ENCODE results near the gene FASTKD3. TPM values are rescaled to one million over a fixed set of nuclear protein-coding genes. Genes with fewer than 3 reads are reported as not detected.
A peak's percentile ranks its signal among the peaks of the same experiment; 100 is the strongest.

FASTKD3 gene
- total and polyA plus RNA-seq, 2 experiments from 2014 or later: 14.7 to 22.4 TPM

DNA sequence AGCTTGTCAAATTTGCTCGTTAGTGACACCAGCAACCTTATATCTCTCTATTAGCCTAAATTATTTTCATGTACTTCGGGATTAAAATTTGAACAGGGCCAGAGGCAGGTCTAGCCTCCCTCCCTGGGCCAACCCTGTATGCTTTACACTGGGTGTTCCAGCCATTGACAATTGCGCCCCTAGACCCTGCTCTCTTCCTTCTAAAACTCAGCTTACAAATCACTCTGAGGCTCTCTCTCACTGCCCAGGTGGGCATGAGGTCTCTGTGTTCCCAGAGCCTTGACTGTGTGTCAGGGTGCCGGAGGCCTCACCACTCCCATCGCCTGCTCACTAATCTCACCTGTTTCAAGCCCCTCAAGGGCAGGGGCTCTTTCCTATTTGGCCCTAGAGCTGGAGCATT is 11.5 kb downstream of the FASTKD3 start:
- no peak for TF ChIP-seq EZH2 (IDR thresholded peaks at IDR 0.05; ENCODE audit: borderline replicate concordance)
- TF ChIP-seq, protein P1, sequence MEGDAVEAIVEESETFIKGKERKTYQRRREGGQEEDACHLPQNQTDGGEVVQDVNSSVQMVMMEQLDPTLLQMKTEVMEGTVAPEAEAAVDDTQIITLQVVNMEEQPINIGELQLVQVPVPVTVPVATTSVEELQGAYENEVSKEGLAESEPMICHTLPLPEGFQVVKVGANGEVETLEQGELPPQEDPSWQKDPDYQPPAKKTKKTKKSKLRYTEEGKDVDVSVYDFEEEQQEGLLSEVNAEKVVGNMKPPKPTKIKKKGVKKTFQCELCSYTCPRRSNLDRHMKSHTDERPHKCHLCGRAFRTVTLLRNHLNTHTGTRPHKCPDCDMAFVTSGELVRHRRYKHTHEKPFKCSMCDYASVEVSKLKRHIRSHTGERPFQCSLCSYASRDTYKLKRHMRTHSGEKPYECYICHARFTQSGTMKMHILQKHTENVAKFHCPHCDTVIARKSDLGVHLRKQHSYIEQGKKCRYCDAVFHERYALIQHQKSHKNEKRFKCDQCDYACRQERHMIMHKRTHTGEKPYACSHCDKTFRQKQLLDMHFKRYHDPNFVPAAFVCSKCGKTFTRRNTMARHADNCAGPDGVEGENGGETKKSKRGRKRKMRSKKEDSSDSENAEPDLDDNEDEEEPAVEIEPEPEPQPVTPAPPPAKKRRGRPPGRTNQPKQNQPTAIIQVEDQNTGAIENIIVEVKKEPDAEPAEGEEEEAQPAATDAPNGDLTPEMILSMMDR (IDR thresholded peaks at IDR 0.05; ENCODE audit: poor library complexity): no peak
- no peak for TF ChIP-seq EZH2phosphoT487 (IDR thresholded peaks at IDR 0.05; ENCODE audit: low read depth, severe bottlenecking, unreplicated experiment)
- Histone ChIP-seq H2AFZ (no peak overlapping the region), H3K4me3 (no peak overlapping the region), H3K36me3 (replicated peaks; ENCODE audit: insufficient read depth, low read depth) (no peaks in the 10 kb centered on the region), H4K20me1 (ENCODE audit: insufficient read depth, poor library complexity, severe bottlenecking) (no peaks in the 10 kb centered on the region), H3K4me1 (ENCODE audit: insufficient read depth) (no peaks in the 10 kb centered on the region), H3K4me2 (no peak overlapping the region), H3K9me3 (ENCODE audit: low read depth) (no peaks in the 10 kb centered on the region), H3K27me3 (no peaks in the 10 kb centered on the region), H3K27ac (no peak overlapping the region), H3K79me2 (no peaks in the 10 kb centered on the region), H3K9me2 (replicated peaks; ENCODE audit: insufficient read depth) (no peaks in the 10 kb centered on the region)
- DNase-seq (ENCODE audit: low spot score): no peak
- 80% methylated on average over 5 of the region's 5 CpGs for WGBS (ENCODE audit: low lambda C conversion rate, missing lambda C conversion rate)

DNA sequence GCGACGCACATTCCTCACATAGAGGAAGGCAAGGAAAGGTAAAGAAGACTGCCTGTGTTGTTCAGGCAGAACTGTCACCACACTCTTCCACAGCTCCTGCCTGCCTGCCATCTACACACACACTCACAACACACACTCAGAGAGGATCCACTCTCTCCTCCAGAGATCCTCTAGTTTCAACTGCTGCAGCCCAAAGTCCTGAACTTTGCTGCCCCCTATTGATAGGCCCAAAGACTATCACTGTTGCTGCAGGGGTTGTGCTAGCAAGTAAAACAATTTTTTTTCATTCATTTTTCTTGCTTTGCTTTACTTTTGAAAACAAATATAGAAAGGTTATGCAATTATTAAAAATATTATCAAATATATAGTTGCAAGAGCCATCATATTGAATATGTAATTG is 12.0 kb downstream of the FASTKD3 start:
- H3K27ac ChIP-seq: no peak overlapping the region
- 100% methylated on average over 2 of the region's 2 CpGs for WGBS (ENCODE audit: low lambda C conversion rate, missing lambda C conversion rate)
- no peaks in the 10 kb centered on the region for H3K9me2 ChIP-seq (replicated peaks; ENCODE audit: insufficient read depth)
- no peak overlapping the region for H2AFZ ChIP-seq
- H3K4me2 ChIP-seq: no peak overlapping the region
- no peaks in the 10 kb centered on the region for H4K20me1 ChIP-seq (ENCODE audit: insufficient read depth, poor library complexity, severe bottlenecking)
- TF ChIP-seq EZH2phosphoT487 (IDR thresholded peaks at IDR 0.05; ENCODE audit: low read depth, severe bottlenecking, unreplicated experiment): no peak
- no peak for TF ChIP-seq EZH2 (IDR thresholded peaks at IDR 0.05; ENCODE audit: borderline replicate concordance)
- TF ChIP-seq, protein P1 (IDR thresholded peaks at IDR 0.05; ENCODE audit: poor library complexity): peak; percentile 58
- DNase-seq (ENCODE audit: low spot score): peak; percentile 68
- no peaks in the 10 kb centered on the region for H3K36me3 ChIP-seq (replicated peaks; ENCODE audit: insufficient read depth, low read depth)
- no peaks in the 10 kb centered on the region for H3K79me2 ChIP-seq
- H3K4me3 ChIP-seq: no peak overlapping the region
- no peaks in the 10 kb centered on the region for H3K4me1 ChIP-seq (ENCODE audit: insufficient read depth)
- H3K27me3 ChIP-seq: no peaks in the 10 kb centered on the region
- H3K9me3 ChIP-seq (ENCODE audit: low read depth): no peaks in the 10 kb centered on the region

DNA sequence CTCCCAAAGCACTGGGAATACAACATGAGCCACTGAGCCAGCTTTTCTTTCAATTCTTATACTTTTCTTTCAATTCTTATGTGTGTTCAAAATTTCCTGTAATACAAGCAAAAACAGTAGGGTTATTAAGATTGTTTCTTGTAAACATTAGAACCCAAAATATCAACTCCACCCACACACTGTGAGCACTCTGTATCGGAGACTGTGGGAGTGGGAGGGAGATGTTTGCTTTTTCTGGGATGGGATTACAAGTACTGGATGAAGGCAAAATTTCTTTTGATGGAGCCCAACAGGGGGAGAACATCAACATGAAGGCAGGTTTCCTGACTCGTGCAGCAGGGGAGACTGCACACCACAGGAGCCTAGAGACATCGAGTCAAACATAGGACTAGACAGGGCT is 13.2 kb downstream of the FASTKD3 start:
- Histone ChIP-seq H3K9me3 (ENCODE audit: low read depth) (no peaks in the 10 kb centered on the region), H3K27ac (no peak overlapping the region), H3K4me2 (no peak overlapping the region), H3K4me1 (ENCODE audit: insufficient read depth) (no peaks in the 10 kb centered on the region), H3K36me3 (replicated peaks; ENCODE audit: insufficient read depth, low read depth) (no peaks in the 10 kb centered on the region), H3K27me3 (no peaks in the 10 kb centered on the region), H3K4me3 (no peak overlapping the region), H2AFZ (no peak overlapping the region), H3K9me2 (replicated peaks; ENCODE audit: insufficient read depth) (no peaks in the 10 kb centered on the region), H4K20me1 (ENCODE audit: insufficient read depth, poor library complexity, severe bottlenecking) (no peaks in the 10 kb centered on the region), H3K79me2 (no peaks in the 10 kb centered on the region)
- no peak for TF ChIP-seq EZH2 (IDR thresholded peaks at IDR 0.05; ENCODE audit: borderline replicate concordance)
- TF ChIP-seq, protein P1 (IDR thresholded peaks at IDR 0.05; ENCODE audit: poor library complexity): no peak
- TF ChIP-seq EZH2phosphoT487 (IDR thresholded peaks at IDR 0.05; ENCODE audit: low read depth, severe bottlenecking, unreplicated experiment): no peak
- 84% methylated on average over 3 of the region's 3 CpGs for WGBS (ENCODE audit: low lambda C conversion rate, missing lambda C conversion rate)
- no peak for DNase-seq (ENCODE audit: low spot score)

DNA sequence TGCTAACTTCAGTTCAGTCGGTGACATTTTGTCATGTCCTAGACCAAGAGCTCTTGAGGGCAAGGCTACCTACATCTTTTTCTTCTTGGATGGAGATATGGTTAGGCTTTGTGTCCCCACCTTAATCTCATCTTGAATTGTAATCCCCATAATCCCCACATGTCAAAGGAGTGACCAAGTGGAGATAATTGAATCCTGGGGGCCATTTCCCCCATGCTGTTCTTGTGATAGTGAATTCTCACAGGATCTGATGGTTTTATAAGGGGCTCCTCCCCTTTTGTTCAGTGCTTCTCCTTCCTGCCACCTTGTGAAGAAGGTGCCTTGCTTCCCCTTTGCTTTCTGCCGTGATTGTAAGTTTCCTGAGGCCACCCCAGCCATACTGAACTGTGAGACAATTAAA is 15.8 kb downstream of the FASTKD3 start:
- Histone ChIP-seq H3K27me3 (no peaks in the 10 kb centered on the region), H3K4me3 (no peak overlapping the region), H3K4me1 (ENCODE audit: insufficient read depth) (no peaks in the 10 kb centered on the region), H3K4me2 (no peak overlapping the region), H3K9me2 (replicated peaks; ENCODE audit: insufficient read depth) (no peaks in the 10 kb centered on the region), H3K79me2 (no peaks in the 10 kb centered on the region), H2AFZ (no peak overlapping the region), H3K9me3 (ENCODE audit: low read depth) (no peaks in the 10 kb centered on the region), H3K27ac (no peak overlapping the region), H3K36me3 (replicated peaks; ENCODE audit: insufficient read depth, low read depth) (no peaks in the 10 kb centered on the region), H4K20me1 (ENCODE audit: insufficient read depth, poor library complexity, severe bottlenecking) (no peaks in the 10 kb centered on the region)
- 79% methylated on average over 2 of the region's 2 CpGs for WGBS (ENCODE audit: low lambda C conversion rate, missing lambda C conversion rate)
- TF ChIP-seq, protein P1 (IDR thresholded peaks at IDR 0.05; ENCODE audit: poor library complexity): no peak
- TF ChIP-seq EZH2 (IDR thresholded peaks at IDR 0.05; ENCODE audit: borderline replicate concordance) (no peak), EZH2phosphoT487 (IDR thresholded peaks at IDR 0.05; ENCODE audit: low read depth, severe bottlenecking, unreplicated experiment) (no peak)
- DNase-seq (ENCODE audit: low spot score): no peak
